Middle frontal gyrus (tissue), 1 donor: Measurements from ENCODE around the gene PALD1.

Source experiments
- DNase-seq: peaks from one replicate; pipeline ENCODE4 v3.0.0-alpha.2; 2015; ENCODE audit warnings: low spot score; ENCODE audit errors: extremely low spot score

PALD1 gene

GRCh38 chr10:70478191-70479164 lies at the start of gene PALD1:
Gene PALD1 (plus strand): TSS chr10:70478767. CDS start chr10:70525952, 47,185 bp downstream.
- no peak for DNase-seq

- DNase-seq: no peak
These were observed 47.8 kb upstream of the PALD1 start for GRCh38 chr10:70430493-70431445.

- DNase-seq: peak; percentile 47
These were observed 46.5 kb upstream of the PALD1 start for GRCh38 chr10:70432101-70432500.

- no peak for DNase-seq
These were observed 45.9 kb upstream of the PALD1 start for GRCh38 chr10:70432561-70433263.

- no peak for DNase-seq
These were observed 44.8 kb upstream of the PALD1 start for GRCh38 chr10:70433581-70434280.

GRCh38 chr10:70435241-70436085 lies 43.1 kb upstream of the PALD1 start:
- DNase-seq: no peak

GRCh38 chr10:70437721-70438120 lies 40.8 kb upstream of the PALD1 start:
- no peak for DNase-seq

- no peak for DNase-seq
These were observed 38.0 kb upstream of the PALD1 start for GRCh38 chr10:70440296-70441160.

GRCh38 chr10:70441161-70441894 lies 37.2 kb upstream of the PALD1 start, which contains the start of gene NODAL:
Gene NODAL (minus strand): TSS chr10:70441681. CDS start chr10:70441667, 14 bp downstream.
- no peak for DNase-seq

GRCh38 chr10:70441895-70442309 lies 36.7 kb upstream of the PALD1 start:
- DNase-seq: no peak

- DNase-seq: no peak
These were observed 36.1 kb upstream of the PALD1 start for GRCh38 chr10:70442332-70442988.

GRCh38 chr10:70444744-70445143 lies 33.8 kb upstream of the PALD1 start:
- no peak for DNase-seq

GRCh38 chr10:70445718-70446657 lies 32.6 kb upstream of the PALD1 start:
- DNase-seq: no peak

- DNase-seq: no peak
These were observed 30.3 kb upstream of the PALD1 start for GRCh38 chr10:70448236-70448635.

GRCh38 chr10:70455213-70455630 lies 23.3 kb upstream of the PALD1 start:
- no peak for DNase-seq

- DNase-seq: no peak
These were observed 22.4 kb upstream of the PALD1 start for GRCh38 chr10:70456164-70456563.
